Ammon's horn (tissue), 1 donor: ENCODE data around the gene ADAMTS2.
A peak's percentile ranks its signal among the peaks of the same experiment; 100 is the strongest.

Experiments used
- DNase-seq: peaks from one replicate; pipeline ENCODE4 v3.0.0-alpha.2; 2016; ENCODE audit warnings: low spot score

The ADAMTS2 gene

DNA sequence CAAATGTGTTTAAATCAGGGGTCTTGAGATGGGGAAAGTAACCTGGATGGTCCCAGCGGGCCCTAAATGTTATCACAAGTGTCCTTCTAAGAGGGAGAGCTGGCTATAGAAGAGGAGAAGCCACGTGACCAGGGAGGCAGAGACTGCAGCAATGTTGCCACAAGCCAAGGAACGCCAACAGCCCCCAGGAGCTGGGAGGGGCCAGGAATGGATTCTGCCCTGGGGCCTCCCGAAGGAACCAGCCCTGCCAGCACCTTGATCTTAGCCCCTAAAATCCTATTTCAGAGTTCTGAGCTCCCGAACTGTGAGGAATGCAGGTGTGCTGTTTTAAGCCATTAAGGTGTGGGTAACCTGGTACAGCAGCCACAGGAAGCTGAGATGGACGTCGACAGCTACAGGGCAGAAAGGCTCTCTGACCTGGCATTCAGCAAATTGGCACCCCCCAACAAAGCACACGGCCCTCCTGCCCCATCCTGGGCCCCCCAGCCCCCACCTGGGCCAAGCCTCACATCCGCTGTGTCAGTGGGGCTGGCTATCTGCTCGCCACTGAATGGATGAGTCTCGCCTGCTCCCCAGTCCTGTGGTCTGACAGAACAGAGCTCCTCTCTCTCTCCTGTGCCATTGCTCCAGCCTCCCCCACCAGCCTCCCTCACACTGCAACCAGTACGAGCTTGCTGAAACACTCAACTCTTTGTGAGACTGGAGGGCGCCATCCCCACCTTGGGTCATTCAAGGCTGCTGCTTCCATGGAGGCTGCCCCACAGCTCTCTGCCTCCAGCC lies 78.8 kb downstream of the ADAMTS2 start:
- DNase-seq: no peak

DNA sequence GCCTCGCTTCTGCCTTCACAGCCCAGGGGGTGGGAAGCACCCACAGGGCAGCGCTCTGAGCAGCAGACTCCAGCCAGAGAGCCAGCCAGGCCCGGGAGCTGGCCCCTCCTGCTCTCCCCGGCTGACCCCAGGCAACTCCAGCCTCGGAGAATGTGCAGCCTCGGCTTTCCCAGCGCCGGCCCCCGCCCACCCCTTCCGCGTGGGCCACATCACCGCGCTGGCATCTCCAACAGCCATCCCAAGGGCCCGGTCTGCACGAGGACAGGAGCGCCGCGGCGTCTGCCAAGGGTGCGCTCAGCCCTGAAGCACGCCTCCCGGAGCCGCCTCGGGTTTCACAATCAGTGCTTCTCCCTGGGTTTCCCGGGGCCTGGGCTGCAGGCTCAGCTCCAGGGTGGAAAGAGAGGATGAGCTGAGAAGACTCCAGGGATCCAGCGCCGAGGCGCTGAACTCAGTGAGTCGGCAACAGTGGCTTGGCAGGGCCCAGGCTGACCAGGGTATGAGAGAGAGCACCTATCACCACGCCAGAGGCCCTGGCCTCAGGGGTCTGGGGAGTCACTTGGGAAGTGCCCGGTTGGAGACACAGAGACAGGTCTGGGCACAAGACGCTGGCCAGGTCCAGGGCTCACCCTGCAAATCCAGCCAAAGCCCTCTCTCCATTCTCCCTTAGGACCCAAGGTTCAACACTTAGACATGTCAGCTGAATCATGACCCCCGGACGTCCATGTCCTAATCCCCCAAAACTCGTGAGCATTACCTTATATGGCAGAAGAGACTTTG lies 79.6 kb downstream of the ADAMTS2 start:
- no peak for DNase-seq

GRCh38 chr5:179264783-179265513 lies 80.3 kb downstream of the ADAMTS2 start:
- no peak for DNase-seq

DNA sequence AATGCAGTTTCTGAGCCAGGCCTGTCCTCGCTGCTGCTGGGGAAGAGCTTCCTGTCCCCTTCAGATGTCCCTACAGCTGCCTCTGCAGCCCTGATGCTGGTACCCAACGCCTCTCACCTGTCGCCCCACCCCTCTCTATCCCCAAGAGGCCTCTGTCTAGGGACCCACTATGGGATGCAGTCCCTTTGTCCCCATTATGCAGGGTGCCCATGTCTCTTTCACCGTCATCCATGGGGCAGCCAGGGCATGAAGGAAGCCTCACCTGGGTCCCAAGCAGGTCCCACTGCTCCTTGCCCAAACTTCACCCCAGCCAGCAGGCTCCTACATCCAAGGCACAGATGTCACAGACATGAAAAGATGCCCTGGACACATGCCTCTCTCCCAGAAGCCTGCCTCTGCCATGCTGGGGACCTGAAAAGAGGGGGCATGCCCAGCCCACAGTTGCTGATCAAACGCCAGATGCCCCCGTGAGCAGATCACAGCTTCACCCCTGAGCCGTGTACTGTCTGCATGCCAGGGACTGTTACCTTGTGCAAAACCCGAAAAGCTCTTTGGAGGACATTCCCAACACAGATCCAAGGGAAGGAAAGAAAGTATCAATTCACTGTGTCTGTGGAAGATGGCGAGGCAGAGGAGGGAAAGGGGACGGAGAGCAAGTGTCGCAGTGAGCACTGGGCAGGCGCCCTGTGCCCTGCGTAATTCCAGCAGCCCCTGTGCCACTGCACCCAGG lies 81.0 kb downstream of the ADAMTS2 start:
- no peak for DNase-seq

GRCh38 chr5:179263391-179264052 lies 81.7 kb downstream of the ADAMTS2 start:
- DNase-seq: no peak

DNA sequence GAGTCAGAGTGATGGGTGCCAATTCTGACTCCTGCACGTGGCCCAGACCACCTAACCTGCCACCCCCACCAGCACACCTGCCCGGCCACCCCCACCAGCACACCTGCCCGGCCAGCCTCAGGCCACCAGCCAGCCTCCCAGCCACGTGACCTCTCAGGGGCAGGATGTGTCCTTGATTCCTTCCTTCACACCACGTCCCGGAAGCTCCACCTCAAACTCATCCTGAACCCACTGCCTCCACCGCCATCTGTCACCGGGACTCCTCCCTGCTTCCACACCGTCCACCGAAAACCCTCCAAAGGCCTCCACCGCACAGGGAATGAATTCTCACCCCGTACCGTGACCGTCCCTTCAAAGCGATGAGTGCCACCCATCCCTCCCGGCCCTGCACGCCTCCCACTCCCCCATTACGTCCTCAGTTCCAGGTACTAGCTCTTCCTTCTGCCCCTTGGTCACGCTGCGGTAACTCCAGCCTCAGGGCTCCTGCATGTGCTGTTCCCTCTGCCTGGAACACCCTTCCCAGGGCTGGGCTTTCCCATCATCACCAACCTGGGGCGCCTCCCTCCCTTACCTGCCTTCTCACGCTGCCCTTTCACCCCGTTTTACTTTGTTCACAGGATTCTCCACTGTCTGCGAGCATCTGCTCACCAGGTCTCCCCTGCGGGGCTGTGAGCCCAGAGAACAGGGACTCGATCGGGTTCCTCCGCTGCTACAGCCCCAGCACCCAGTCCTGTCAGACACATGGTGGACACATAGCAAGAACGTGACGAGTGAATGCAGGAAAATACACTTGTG lies 82.9 kb downstream of the ADAMTS2 start:
- DNase-seq: no peak

GRCh38 chr5:179261301-179262125 lies 83.7 kb downstream of the ADAMTS2 start:
- DNase-seq: peak; percentile 45

DNA sequence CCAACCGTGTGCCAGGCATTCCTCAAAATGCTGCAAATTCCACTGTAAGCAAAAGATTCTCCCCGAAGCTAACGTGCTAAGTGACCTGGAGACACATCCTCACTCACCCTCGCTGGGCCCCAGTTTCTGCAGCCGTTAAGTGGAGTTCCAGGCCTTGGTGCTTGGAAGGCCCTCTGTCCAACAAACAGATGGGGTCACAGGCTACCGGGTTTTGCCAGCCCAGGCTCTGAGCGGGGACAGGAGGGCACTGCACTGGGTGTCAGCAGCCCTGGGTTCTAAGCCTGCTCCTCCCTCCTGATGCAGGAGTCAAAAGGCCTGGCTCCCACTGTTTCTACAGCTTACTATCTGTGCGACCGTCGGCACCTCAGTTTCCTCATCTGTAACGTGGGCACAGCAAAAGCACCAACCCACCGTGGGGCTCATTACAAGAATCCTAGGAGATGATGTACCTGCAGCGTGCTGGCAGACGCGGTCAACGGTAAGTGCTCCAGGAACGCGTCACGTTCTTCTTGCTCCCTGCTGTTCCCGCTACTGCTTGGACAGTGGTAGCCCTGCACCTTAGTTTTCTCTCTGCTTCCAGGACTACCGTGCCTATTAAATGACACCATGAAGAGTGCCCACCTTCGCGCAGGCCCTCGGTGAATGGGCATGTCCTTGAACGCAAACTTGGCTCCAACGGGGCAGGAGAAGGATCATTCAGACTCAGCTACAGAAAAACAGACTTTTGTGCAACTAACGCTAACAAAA lies 84.8 kb downstream of the ADAMTS2 start:
- no peak for DNase-seq

DNA sequence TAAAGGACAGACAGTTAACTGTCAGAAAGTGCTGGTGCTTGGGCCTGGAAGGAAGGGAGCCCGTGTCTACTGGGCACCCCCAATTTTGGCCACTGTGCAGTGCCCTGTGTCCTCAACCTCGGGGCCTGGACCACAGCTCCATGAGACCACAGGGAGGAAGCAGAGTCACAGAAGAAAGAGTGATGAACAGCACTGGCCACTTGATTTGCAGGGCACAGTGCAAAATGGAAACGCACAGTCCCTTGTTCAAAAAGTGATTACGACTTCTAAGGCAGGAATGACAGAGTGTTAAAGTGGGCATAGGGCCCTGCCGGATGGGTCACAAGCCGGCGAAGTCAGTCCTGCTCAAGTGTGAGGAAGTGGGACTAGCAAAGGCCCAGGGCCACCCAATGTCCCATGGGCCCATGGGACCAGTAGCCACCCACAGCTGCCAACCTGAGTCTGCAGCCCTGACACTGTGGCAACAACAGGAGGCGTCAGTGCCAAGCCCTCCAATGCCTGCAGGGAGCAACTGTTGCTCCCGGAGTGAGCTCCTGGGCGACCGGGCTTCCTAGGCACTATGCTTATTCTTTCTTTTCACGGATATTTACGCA lies 85.4 kb downstream of the ADAMTS2 start:
- DNase-seq: no peak

GRCh38 chr5:179258922-179259730 lies 86.1 kb downstream of the ADAMTS2 start:
- no peak for DNase-seq

GRCh38 chr5:179258001-179258921 lies 87.0 kb downstream of the ADAMTS2 start:
- no peak for DNase-seq

DNA sequence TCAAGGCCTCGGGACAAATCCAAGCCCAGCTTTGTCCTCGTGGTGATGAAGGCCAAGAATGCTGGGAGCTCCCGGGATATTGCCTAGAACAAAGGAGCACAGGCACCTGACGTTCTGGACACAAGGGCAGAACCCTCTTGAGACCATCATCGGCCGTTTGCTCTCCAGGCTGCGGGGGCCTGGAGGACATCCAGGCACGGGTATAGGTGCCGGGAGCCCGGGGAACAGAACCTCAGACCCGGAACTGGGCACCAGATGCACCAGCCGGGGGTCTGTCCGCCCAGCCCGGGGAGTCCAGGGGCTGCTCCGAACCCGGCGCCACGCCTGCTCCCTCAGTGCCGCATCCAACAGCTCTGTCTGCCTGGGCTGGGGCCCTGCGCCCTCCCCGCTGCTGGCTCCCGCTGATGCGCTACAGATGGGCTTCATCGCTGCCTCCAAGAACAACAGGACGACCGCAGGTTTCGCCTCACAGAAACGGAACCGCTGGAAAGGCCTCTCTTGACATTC lies 88.0 kb downstream of the ADAMTS2 start:
- no peak for DNase-seq

- no peak for DNase-seq
Observed at GRCh38 chr5:179256328-179257175, 88.7 kb downstream of the ADAMTS2 start.

DNA sequence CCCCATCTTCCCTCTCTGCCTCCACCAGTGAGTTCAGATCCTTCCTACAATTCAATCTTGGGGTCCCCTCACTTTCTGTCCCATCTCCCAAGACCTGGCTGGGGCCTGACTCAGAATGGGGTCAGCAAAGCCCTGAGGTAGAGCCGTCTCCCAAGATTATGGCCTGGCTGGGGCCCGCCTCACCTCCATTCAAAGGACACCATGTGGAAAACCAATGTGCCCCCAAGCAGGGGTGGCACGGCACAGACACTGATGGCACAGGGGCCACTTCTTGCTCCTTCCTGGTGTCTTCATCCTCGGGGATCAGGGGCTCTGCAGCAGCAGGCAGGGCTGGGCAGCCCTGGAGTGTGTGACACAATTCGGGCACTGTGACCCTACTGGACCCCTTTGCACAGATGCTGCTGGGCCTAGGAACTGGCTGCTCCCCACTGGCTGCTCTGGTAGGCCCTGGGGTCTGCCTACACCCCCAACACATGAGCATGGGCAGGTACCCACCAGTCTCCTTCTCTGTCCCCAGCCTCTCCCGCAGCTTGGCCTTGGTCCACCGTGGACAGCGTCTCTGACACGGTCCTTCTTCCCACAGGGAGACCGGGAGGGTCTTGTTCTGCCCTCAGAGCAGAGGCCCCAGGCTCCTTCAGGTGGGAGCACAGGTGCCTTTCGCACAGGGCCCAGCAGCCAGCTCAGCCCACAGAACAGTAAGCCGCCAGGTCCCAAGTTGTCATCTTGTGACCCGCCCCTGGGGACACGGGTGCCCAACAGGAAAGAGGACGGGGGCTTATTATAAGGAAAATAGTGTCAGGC lies 89.5 kb downstream of the ADAMTS2 start:
- no peak for DNase-seq
